Lung (tissue), 13 donors: ENCODE data around the gene FKBP11. TPM values are rescaled to one million over a fixed set of nuclear protein-coding genes. Genes with fewer than 3 reads are reported as not detected.
"Not testable (repeated sequence)": the region's sequence is repeated elsewhere in the genome, so short reads cannot be mapped to it uniquely, and the experiment has no call there.

Experiments used
- ATAC-seq: fragments of 200-7000 bp; cut with Tn5 transposase; one replicate; pipeline ENCODE4 v1.9.1; 2020; ENCODE audit warnings: moderate number of reproducible peaks; ENCODE audit not compliant: insufficient read depth, low FRiP score
- DNase-seq, 3 donors: peaks; one replicate each; pipeline ENCODE4 v3.0.0-alpha.2; 2013 to 2017
- H3K27ac ChIP-seq, 2 donors: one replicate each; pipeline ENCODE4 v1.5.1; 2013; ENCODE audit warnings: mild to moderate bottlenecking in 2 of 2, moderate library complexity in 2 of 2, control low read depth in 1 of 2, inconsistent platforms in 1 of 2, low read depth in 1 of 2, low read length in 1 of 2
- H3K27me3 ChIP-seq, 3 donors: one replicate each; pipeline ENCODE4 v1.5.1; 2013; ENCODE audit warnings: low read length in 2 of 3; ENCODE audit not compliant: control insufficient read depth in 3 of 3, insufficient read depth in 3 of 3
- H3K36me3 ChIP-seq, 4 donors: one replicate each; pipeline ENCODE4 v1.5.1; 2013; ENCODE audit warnings: low read length in 4 of 4, mild to moderate bottlenecking in 1 of 4, moderate library complexity in 1 of 4; ENCODE audit not compliant: control insufficient read depth in 4 of 4, insufficient read depth in 4 of 4
- H3K4me1 ChIP-seq, 5 donors: one replicate each; pipeline ENCODE4 v1.5.1; 2013; ENCODE audit warnings: low read length in 5 of 5, mild to moderate bottlenecking in 2 of 5, moderate library complexity in 1 of 5; ENCODE audit not compliant: control insufficient read depth in 5 of 5, insufficient read depth in 5 of 5
- H3K4me3 ChIP-seq: one replicate; pipeline ENCODE4 v1.5.1; 2013; ENCODE audit warnings: mild to moderate bottlenecking, control low read depth, moderate library complexity
- H3K9ac ChIP-seq, 2 donors: one replicate each; pipeline ENCODE4 v1.5.1; 2013; ENCODE audit warnings: low read length in 2 of 2, control low read depth in 1 of 2; ENCODE audit not compliant: insufficient read depth in 1 of 2
- H3K9me3 ChIP-seq, 4 donors: one replicate each; pipeline ENCODE4 v1.5.1; 2013; ENCODE audit warnings: low read length in 3 of 4, mild to moderate bottlenecking in 1 of 4, moderate library complexity in 1 of 4; ENCODE audit not compliant: control insufficient read depth in 4 of 4, insufficient read depth in 3 of 4
- WGBS, 2 donors: extraction: QIAGEN DNeasy Blood & Tissue Kit; methylation state at CpG; one replicate each; pipeline ENCODE4 v1.1.7; 2013; 5-methylcytosine and 5-hydroxymethylcytosine counted together
- polyA plus RNA-seq, 2 donors: library from polyadenylated mRNA; stranded (reverse); fragments of 200-250 nt; gene quantifications; one replicate each; pipeline ENCODE4 v1.2.1, GENCODE V29; 2013
- small RNA-seq: library from RNA; depleted of rRNA; stranded (forward); fragments of <200 nt; gene quantifications from one replicate; pipeline ENCODE3, GENCODE V24; 2014; ENCODE audit warnings: low replicate concordance
- total RNA-seq, 2 donors: library from RNA; depleted of rRNA in 1 of 2; stranded (reverse); fragments of >200 nt in 1 of 2; gene quantifications; one replicate each; pipeline ENCODE4 v1.2.1, GENCODE V29; 2014 to 2021
- TF ChIP-seq, protein P1 (sequence below): IDR thresholded peaks from 2 replicates; pipeline ENCODE4 v1.5.1; 2012; ENCODE audit warnings: mild to moderate bottlenecking; ENCODE audit errors: control extremely low read depth, extremely low read depth
- donor health status: control.
- donor health status: control.
- donor health status: Bipolar disorder and iron deficiency.
- donor health status: healthy.
- donor health status: DM: yes; HTN: yes; CAD: no.

Gene FKBP11
- total and polyA plus RNA-seq, 4 donors = 13.1 to 69.9 (median 63.1) TPM

DNA sequence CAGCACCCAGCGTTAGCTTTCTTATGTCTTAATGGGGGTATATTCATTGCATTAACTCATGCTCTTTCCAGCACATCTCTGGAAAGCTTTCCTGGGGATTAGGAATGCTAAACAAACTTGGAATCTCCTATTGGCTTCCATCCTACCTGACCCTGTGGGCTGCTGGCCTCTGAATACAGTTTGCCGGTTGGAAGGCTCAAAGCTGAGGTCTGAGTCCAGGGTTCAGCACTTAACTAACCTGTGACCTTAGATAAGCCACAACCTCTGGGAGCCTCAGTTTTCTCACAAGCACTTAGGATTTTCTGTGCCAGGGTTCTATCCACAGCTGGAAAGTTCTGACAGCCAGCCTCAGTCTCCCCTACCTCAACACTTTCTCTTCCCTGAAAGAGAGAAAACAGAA, 46.7 kb downstream of the FKBP11 start:
- no peak for DNase-seq
- H3K27ac ChIP-seq = no peak overlapping the region
- H3K4me1 ChIP-seq = peaks cover 0 to 20% (median 16%) of the 10 kb centered on the region in 5 donors
- TF ChIP-seq, protein P1, sequence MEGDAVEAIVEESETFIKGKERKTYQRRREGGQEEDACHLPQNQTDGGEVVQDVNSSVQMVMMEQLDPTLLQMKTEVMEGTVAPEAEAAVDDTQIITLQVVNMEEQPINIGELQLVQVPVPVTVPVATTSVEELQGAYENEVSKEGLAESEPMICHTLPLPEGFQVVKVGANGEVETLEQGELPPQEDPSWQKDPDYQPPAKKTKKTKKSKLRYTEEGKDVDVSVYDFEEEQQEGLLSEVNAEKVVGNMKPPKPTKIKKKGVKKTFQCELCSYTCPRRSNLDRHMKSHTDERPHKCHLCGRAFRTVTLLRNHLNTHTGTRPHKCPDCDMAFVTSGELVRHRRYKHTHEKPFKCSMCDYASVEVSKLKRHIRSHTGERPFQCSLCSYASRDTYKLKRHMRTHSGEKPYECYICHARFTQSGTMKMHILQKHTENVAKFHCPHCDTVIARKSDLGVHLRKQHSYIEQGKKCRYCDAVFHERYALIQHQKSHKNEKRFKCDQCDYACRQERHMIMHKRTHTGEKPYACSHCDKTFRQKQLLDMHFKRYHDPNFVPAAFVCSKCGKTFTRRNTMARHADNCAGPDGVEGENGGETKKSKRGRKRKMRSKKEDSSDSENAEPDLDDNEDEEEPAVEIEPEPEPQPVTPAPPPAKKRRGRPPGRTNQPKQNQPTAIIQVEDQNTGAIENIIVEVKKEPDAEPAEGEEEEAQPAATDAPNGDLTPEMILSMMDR = no peak
- no peaks in the 10 kb centered on the region for H3K36me3 ChIP-seq
- WGBS, 2 donors = 87 to 91% methylated on average over 2 of the region's 2 CpGs
- H3K27me3 ChIP-seq = peaks cover 0 to 3% (median 0%) of the 10 kb centered on the region in 3 donors
- H3K4me3 ChIP-seq = no peak overlapping the region
- no peak for ATAC-seq
- no peaks in the 10 kb centered on the region for H3K9me3 ChIP-seq
- no peak overlapping the region for H3K9ac ChIP-seq

DNA sequence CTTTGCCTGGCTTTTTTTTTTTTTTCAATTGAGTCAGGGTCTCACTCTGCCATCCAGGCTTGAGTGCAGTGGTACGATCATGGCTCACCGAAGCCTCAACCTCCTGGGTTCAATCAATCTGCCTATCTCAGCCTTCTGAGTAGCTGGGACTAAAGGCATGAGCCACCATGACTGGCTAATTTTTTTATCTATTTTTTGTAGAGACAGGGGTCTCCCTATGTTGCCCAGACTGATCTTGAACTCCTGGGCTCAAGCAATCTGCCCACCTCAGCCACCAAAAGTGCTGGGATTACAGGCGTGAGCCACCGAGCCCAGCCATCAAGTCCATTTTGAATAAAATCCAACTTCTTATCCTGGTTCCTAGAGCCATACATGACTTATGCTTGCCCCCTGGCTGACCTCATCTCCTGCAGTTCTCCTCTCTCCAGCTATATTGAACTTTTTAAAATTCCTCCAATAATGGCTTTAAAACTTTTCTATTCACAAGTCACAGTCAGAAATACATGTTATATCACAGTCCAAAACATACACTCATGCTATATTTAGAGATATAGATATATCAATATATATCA, 49.3 kb downstream of the FKBP11 start:
- 63 to 93% methylated on average over 4 of the region's 4 CpGs for WGBS, 2 donors

DNA sequence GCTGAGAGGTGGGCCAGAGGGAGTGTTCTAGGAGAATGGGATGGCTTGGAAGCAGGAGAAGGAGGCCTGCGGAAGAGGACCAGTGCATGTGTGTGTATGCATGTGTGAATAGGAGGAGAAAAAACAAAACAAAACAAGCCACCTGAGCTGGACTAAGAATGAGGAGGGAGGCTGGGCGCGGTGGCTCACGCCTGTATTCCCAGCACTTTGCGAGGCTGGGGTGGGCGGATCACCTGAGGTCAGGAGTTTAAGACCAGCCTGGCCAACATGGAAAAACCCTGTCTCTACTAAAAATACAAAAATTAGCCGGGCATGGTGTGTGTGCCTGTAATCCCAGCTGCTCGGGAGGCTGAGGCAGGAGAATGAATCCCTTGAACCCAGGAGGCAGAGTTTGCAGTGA, 51.8 kb downstream of the FKBP11 start:
- not testable (repeated sequence) for H3K9me3 ChIP-seq, H3K36me3 ChIP-seq, H3K9ac ChIP-seq, DNase-seq, H3K4me3 ChIP-seq, H3K27me3 ChIP-seq, ATAC-seq, H3K27ac ChIP-seq, H3K4me1 ChIP-seq
- WGBS, 2 donors = 90 to 95% methylated on average over 8 of the region's 8 CpGs

More for the DNA sequence above, 49.3 kb downstream of the FKBP11 start:
- TF ChIP-seq, protein P1 = no peak
- Histone ChIP-seq H3K36me3 (no peaks in the 10 kb centered on the region), H3K27ac (no peak overlapping the region), H3K9ac (no peak overlapping the region), H3K4me1 (no peaks in the 10 kb centered on the region), H3K4me3 (no peak overlapping the region), H3K27me3 (peaks cover 0 to 3% (median 0%) of the 10 kb centered on the region in 3 donors), H3K9me3 (no peaks in the 10 kb centered on the region)
- DNase-seq (peak in 1 of 3 donors; percentile 23), ATAC-seq (no peak)

DNA sequence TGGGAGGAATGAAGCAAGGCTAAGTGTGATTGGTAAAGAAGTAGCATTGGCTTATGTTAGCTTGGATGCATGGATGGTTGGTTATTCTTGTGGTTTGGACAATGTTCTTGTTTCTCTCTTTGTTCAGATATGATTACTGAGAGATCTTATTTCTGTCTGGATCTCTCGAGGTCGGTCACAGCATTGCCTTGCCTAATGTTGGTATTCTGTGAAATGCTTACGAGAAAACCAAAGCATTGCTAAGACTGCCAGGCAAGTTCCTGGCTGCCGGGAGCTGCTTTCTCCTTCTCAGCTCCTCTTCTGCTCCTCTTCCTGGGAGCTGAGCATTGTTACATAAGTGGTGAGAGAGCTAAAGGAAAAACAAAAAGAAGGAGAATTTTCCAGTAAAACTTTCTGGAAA, 52.2 kb downstream of the FKBP11 start:
- ATAC-seq (no peak), DNase-seq (no peak)
- no peaks in the 10 kb centered on the region for H3K36me3 ChIP-seq
- H3K4me1 ChIP-seq = no peaks in the 10 kb centered on the region
- H3K4me3 ChIP-seq = no peak overlapping the region
- TF ChIP-seq, protein P1 = no peak
- no peak overlapping the region for H3K9ac ChIP-seq
- H3K9me3 ChIP-seq = no peaks in the 10 kb centered on the region
- WGBS, 2 donors = 85 to 88% methylated on average over 4 of the region's 4 CpGs
- no peak overlapping the region for H3K27ac ChIP-seq
- H3K27me3 ChIP-seq = no peaks in the 10 kb centered on the region

Small RNAs within 50 kb of the gene (small RNA-seq; reads per million reads assigned to genes)
- gene AC073610.1 (not detected), gene RNU6-600P (not detected)

Other genes with a start within 250 kb of the FKBP11 start
- gene KANSL2, start 243.3 kb downstream of the FKBP11 start, total RNA-seq = 10 to 100 TPM; 35.1 to 45.1 TPM
- gene KANSL2, start 243.3 kb downstream of the FKBP11 start, polyA plus RNA-seq = 10 to 100 TPM; 25.8 to 31.0 TPM
- 10 to 100 TPM; 25.2 to 41.1 TPM for gene CCNT1, start 208.8 kb downstream of the FKBP11 start, total RNA-seq
- gene CCNT1, start 208.8 kb downstream of the FKBP11 start, polyA plus RNA-seq = 1 to 10 TPM; 4.8 to 7.1 TPM
- gene ADCY6, start 136.4 kb downstream of the FKBP11 start, total RNA-seq = 10 to 100 TPM; 33.4 to 37.0 TPM
- gene ADCY6, start 136.4 kb downstream of the FKBP11 start, polyA plus RNA-seq = 10 to 100 TPM; 14.4 to 19.0 TPM
- gene CACNB3, start 107.0 kb downstream of the FKBP11 start, total RNA-seq = 10 to 100 TPM; 12.3 to 33.1 TPM
- gene CACNB3, start 107.0 kb downstream of the FKBP11 start, polyA plus RNA-seq = 1 to 10 TPM; 8.3 to 9.9 TPM
- 10 to 100 TPM; 62.9 to 86.7 TPM for gene DDX23, start 73.3 kb downstream of the FKBP11 start, total RNA-seq
- 10 to 100 TPM; 36.6 to 60.5 TPM for gene DDX23, start 73.3 kb downstream of the FKBP11 start, polyA plus RNA-seq
- 1 to 10 TPM; 5.3 to 8.6 TPM for gene RND1, start 59.6 kb downstream of the FKBP11 start, total RNA-seq
- gene RND1, start 59.6 kb downstream of the FKBP11 start, polyA plus RNA-seq = 10 to 100 TPM; 22.0 to 80.5 TPM
- gene ARF3, start 32.0 kb upstream of the FKBP11 start, total RNA-seq = 100 to 1,000 TPM in 1 of 2 donors, 10 to 100 TPM in 1; 37.9 to 194 TPM
- gene ARF3, start 32.0 kb upstream of the FKBP11 start, polyA plus RNA-seq = 100 to 1,000 TPM; 104 to 118 TPM
- gene WNT10B, start 46.2 kb upstream of the FKBP11 start, total RNA-seq = under 1 TPM in 1 of 2 donors, not detected in 1; 0.43 TPM
- under 1 TPM; 0.24 to 0.35 TPM for gene WNT10B, start 46.2 kb upstream of the FKBP11 start, polyA plus RNA-seq
- gene WNT1, start 52.8 kb upstream of the FKBP11 start, total RNA-seq = under 1 TPM; 0.15 to 0.20 TPM
- under 1 TPM in 1 of 2 donors, not detected in 1; 0.09 TPM for gene WNT1, start 52.8 kb upstream of the FKBP11 start, polyA plus RNA-seq
- under 1 TPM; 0.11 to 0.12 TPM for gene DDN, start 73.9 kb upstream of the FKBP11 start, total RNA-seq
- gene DDN, start 73.9 kb upstream of the FKBP11 start, polyA plus RNA-seq = under 1 TPM; 0.04 to 0.07 TPM
- gene PRKAG1, start 93.3 kb upstream of the FKBP11 start, total RNA-seq = 10 to 100 TPM; 33.1 to 53.6 TPM
- gene PRKAG1, start 93.3 kb upstream of the FKBP11 start, polyA plus RNA-seq = 10 to 100 TPM; 45.7 to 54.5 TPM
- gene KMT2D, start 135.3 kb upstream of the FKBP11 start, total RNA-seq = 100 to 1,000 TPM in 1 of 2 donors, 10 to 100 TPM in 1; 58.7 to 115 TPM
- 10 to 100 TPM; 27.6 to 39.7 TPM for gene KMT2D, start 135.3 kb upstream of the FKBP11 start, polyA plus RNA-seq
- 1 to 10 TPM in 1 of 2 donors, under 1 TPM in 1; 0.51 to 2.4 TPM for gene RHEBL1, start 144.5 kb upstream of the FKBP11 start, total RNA-seq
- 1 to 10 TPM; 1.8 to 2.6 TPM for gene RHEBL1, start 144.5 kb upstream of the FKBP11 start, polyA plus RNA-seq
- gene DHH, start 169.3 kb upstream of the FKBP11 start, total RNA-seq = 1 to 10 TPM; 1.3 to 2.6 TPM
- under 1 TPM; 0.16 to 0.64 TPM for gene DHH, start 169.3 kb upstream of the FKBP11 start, polyA plus RNA-seq
- gene LMBR1L, start 185.4 kb upstream of the FKBP11 start, total RNA-seq = 10 to 100 TPM; 38.5 to 70.1 TPM
- gene LMBR1L, start 185.4 kb upstream of the FKBP11 start, polyA plus RNA-seq = 10 to 100 TPM; 34.8 to 39.0 TPM
- gene TUBA1B, start 205.9 kb upstream of the FKBP11 start, total RNA-seq = 100 to 1,000 TPM; 261 to 900 TPM
- 1,000 to 10,000 TPM in 1 of 2 donors, 100 to 1,000 TPM in 1; 415 to 1,091 TPM for gene TUBA1B, start 205.9 kb upstream of the FKBP11 start, polyA plus RNA-seq